ENCODE results near the gene SHCBP1.
"Not testable (repeated sequence)": the region's sequence is repeated elsewhere in the genome, so short reads cannot be mapped to it uniquely, and the experiment has no call there.

Gene SHCBP1

DNA sequence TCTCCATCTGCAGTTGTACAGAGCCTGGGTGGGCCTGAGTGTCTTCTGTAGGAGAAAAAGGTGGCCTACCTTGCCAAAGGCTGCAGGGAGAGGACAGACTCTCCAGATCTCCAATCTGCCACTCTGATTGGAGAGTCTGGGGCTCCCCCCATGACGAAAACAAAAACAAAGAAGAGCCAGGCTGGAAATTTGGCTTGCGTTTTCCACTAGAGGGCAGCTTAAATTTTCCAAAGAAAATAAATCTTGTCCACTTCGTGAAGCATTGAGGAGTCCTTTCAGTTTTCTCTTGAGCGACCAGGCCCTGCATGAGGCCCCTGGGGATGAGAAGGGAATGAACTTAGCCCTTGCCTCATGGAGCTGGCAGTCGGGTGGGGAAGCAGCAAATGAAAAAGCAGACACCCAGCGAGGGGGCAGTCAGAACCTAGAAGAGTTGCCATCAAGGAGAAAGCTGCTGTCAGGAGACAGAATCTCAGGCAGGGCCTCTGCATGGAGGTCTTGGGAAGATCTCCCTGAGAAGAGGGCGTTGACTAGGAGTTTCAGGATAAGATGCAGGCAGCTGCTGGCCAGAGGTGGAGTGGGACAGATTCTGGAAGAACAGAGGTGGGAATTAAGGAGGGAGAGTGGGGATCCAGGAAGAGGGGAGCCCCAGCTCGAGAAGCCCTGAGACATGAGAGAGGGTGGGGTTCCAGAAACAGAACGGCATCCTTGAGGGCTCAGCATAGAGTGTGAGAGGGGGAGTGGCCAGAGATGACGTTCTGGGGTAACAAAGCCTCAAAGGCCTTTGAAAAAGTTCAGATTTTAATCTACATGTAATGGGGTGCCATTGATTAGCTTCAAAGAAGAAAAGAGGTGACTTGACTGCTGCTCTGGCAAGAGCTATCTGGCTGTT, 8.4 kb upstream of the SHCBP1 start:
- Histone ChIP-seq H3K9me2 (replicated peaks; ENCODE audit: control insufficient read depth, low read length) (no peaks in the 10 kb centered on the region), H3K4me3 (ENCODE audit: low read length) (no peak overlapping the region), H3K9me3 (ENCODE audit: control insufficient read depth, insufficient read depth, low read length) (no peaks in the 10 kb centered on the region), H3K27me3 (ENCODE audit: control insufficient read depth, low read length) (no peaks in the 10 kb centered on the region), H3K36me3 (ENCODE audit: control insufficient read depth, low read length) (no peaks in the 10 kb centered on the region), H3K27ac (ENCODE audit: low read depth, low read length) (no peak overlapping the region), H3K79me2 (ENCODE audit: control insufficient read depth, low read length) (no peaks in the 10 kb centered on the region), H3K4me1 (ENCODE audit: control insufficient read depth, low read length) (peaks cover 10% of the 10 kb centered on the region), H3K4me2 (ENCODE audit: low read length) (peak overlapping the region; percentile 17; the same call in 1 of the 2 replicates), H3F3A (ENCODE audit: control insufficient read depth, insufficient read depth) (no peaks in the 10 kb centered on the region), H4K20me1 (ENCODE audit: control insufficient read depth, insufficient read depth, low read depth, low read length) (no peaks in the 10 kb centered on the region)
- no peak for TF ChIP-seq EZH2phosphoT487 (IDR thresholded peaks at IDR 0.05; ENCODE audit: borderline replicate concordance, low read length)
- peak; percentile 60 for TF ChIP-seq CTCF (IDR thresholded peaks at IDR 0.05; ENCODE audit: low read depth, low read length, poor library complexity, severe bottlenecking)

DNA sequence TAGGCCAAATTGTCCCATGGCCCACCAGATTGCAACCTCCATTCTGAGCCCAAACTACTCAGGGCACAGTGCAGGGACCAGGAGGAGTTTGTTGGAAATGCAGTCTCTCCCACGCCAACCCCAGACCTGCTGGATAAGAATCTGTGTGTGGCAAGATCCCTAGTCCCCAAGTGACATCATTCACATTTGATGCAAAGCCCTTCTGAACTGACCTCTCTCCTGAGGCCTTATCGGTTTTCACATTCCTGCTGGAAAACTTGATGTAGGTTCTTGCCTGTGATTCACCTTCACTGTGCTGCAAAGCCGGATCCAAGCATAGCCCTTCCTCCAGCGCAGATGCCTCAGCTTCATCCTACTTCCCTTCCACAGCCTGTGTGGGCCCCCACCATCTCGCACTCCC, 6.6 kb upstream of the SHCBP1 start:
- no peaks in the 10 kb centered on the region for H3K79me2 ChIP-seq (ENCODE audit: control insufficient read depth, low read length)
- H3K27ac ChIP-seq (ENCODE audit: low read depth, low read length) = no peak overlapping the region
- TF ChIP-seq EZH2phosphoT487 (IDR thresholded peaks at IDR 0.05; ENCODE audit: borderline replicate concordance, low read length) = no peak
- no peak for TF ChIP-seq CTCF (IDR thresholded peaks at IDR 0.05; ENCODE audit: low read depth, low read length, poor library complexity, severe bottlenecking)
- H3K4me3 ChIP-seq (ENCODE audit: low read length) = no peak overlapping the region
- no peaks in the 10 kb centered on the region for H3K9me3 ChIP-seq (ENCODE audit: control insufficient read depth, insufficient read depth, low read length)
- no peaks in the 10 kb centered on the region for H3K27me3 ChIP-seq (ENCODE audit: control insufficient read depth, low read length)
- no peaks in the 10 kb centered on the region for H4K20me1 ChIP-seq (ENCODE audit: control insufficient read depth, insufficient read depth, low read depth, low read length)
- H3F3A ChIP-seq (ENCODE audit: control insufficient read depth, insufficient read depth) = no peaks in the 10 kb centered on the region
- H3K9me2 ChIP-seq (replicated peaks; ENCODE audit: control insufficient read depth, low read length) = no peaks in the 10 kb centered on the region
- H3K4me1 ChIP-seq (ENCODE audit: control insufficient read depth, low read length) = peaks cover 10% of the 10 kb centered on the region
- no peak overlapping the region for H3K4me2 ChIP-seq (ENCODE audit: low read length)
- H3K36me3 ChIP-seq (ENCODE audit: control insufficient read depth, low read length) = no peaks in the 10 kb centered on the region

GRCh38 chr16:46626681-46627080, 5.5 kb upstream of the SHCBP1 start:
- peaks cover 20% of the 10 kb centered on the region for H3K4me1 ChIP-seq (ENCODE audit: control insufficient read depth, low read length)
- not testable (repeated sequence) for H3K27ac ChIP-seq (ENCODE audit: low read depth, low read length); H3K4me3 ChIP-seq (ENCODE audit: low read length); H3K36me3 ChIP-seq (ENCODE audit: control insufficient read depth, low read length); H3K79me2 ChIP-seq (ENCODE audit: control insufficient read depth, low read length); H3K4me2 ChIP-seq (ENCODE audit: low read length); H3F3A ChIP-seq (ENCODE audit: control insufficient read depth, insufficient read depth); H4K20me1 ChIP-seq (ENCODE audit: control insufficient read depth, insufficient read depth, low read depth, low read length); H3K27me3 ChIP-seq (ENCODE audit: control insufficient read depth, low read length); H3K9me3 ChIP-seq (ENCODE audit: control insufficient read depth, insufficient read depth, low read length); H3K9me2 ChIP-seq (replicated peaks; ENCODE audit: control insufficient read depth, low read length)

GRCh38 chr16:46624862-46625261, 3.7 kb upstream of the SHCBP1 start:
- not testable (repeated sequence) for H3K9me3 ChIP-seq (ENCODE audit: control insufficient read depth, insufficient read depth, low read length); H3K4me3 ChIP-seq (ENCODE audit: low read length); H3K9me2 ChIP-seq (replicated peaks; ENCODE audit: control insufficient read depth, low read length); H3K27me3 ChIP-seq (ENCODE audit: control insufficient read depth, low read length); H4K20me1 ChIP-seq (ENCODE audit: control insufficient read depth, insufficient read depth, low read depth, low read length); H3K27ac ChIP-seq (ENCODE audit: low read depth, low read length); H3K4me2 ChIP-seq (ENCODE audit: low read length)
- H3K36me3 ChIP-seq (ENCODE audit: control insufficient read depth, low read length) = peaks cover 12% of the 10 kb centered on the region
- peaks cover 12% of the 10 kb centered on the region; the same call in 1 of the 2 replicates for H3F3A ChIP-seq (ENCODE audit: control insufficient read depth, insufficient read depth)
- peaks cover 22% of the 10 kb centered on the region for H3K79me2 ChIP-seq (ENCODE audit: control insufficient read depth, low read length)
- H3K4me1 ChIP-seq (ENCODE audit: control insufficient read depth, low read length) = peaks cover 24% of the 10 kb centered on the region

DNA sequence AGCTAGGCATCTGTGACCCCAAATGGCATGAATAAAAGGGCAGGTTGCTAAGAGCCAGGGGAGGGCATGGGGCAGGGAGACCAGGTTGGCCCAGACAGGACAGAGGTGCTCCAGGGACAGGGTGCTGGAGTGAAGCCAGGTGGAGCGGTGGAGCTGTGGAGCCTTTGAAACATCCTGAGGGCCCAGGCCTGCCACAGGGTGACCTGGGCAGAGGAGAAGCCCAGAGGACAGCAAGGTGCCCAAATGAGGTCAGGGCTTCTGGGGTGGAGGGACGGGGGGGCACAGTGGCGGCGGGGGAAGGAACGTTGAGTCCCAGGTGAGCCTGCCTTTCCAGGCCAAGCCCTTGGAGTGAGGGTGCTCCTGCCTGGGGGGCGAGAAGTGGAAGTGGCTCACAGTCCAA, 2.5 kb upstream of the SHCBP1 start:
- H3K4me3 ChIP-seq (ENCODE audit: low read length); H3K27ac ChIP-seq (ENCODE audit: low read depth, low read length); H3K27me3 ChIP-seq (ENCODE audit: control insufficient read depth, low read length); H3K9me3 ChIP-seq (ENCODE audit: control insufficient read depth, insufficient read depth, low read length); H4K20me1 ChIP-seq (ENCODE audit: control insufficient read depth, insufficient read depth, low read depth, low read length); H3K9me2 ChIP-seq (replicated peaks; ENCODE audit: control insufficient read depth, low read length); H3K4me2 ChIP-seq (ENCODE audit: low read length): not testable (repeated sequence)
- Histone ChIP-seq H3K79me2 (ENCODE audit: control insufficient read depth, low read length) (peaks cover 34% of the 10 kb centered on the region), H3K4me1 (ENCODE audit: control insufficient read depth, low read length) (peaks cover 24% of the 10 kb centered on the region), H3K36me3 (ENCODE audit: control insufficient read depth, low read length) (peaks cover 22% of the 10 kb centered on the region), H3F3A (ENCODE audit: control insufficient read depth, insufficient read depth) (peaks cover 12% of the 10 kb centered on the region; the same call in 1 of the 2 replicates)

DNA sequence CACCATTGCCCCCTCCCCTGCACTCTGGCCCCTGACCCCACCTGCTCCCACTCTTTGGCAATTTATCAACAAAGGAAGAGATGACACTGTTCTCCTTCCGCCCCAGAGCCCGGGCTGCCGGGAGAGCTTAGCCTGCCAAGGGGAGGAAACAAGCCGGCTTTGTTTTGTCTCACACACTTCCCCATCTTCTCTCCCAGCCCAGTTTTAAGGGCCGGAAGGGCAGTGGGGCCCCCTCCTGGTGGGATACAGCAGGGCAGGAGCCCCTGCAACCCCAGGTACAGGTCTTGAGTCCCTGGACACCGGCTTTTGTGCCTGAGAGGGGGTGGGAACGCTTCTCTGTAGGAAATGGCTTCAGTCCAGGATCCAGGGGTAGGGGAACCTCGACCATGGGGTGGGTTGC, 2.1 kb upstream of the SHCBP1 start:
- H3K27ac ChIP-seq (ENCODE audit: low read depth, low read length); H3K9me3 ChIP-seq (ENCODE audit: control insufficient read depth, insufficient read depth, low read length); H3K27me3 ChIP-seq (ENCODE audit: control insufficient read depth, low read length); H3K4me2 ChIP-seq (ENCODE audit: low read length); H3K9me2 ChIP-seq (replicated peaks; ENCODE audit: control insufficient read depth, low read length); H3K4me3 ChIP-seq (ENCODE audit: low read length); H4K20me1 ChIP-seq (ENCODE audit: control insufficient read depth, insufficient read depth, low read depth, low read length): not testable (repeated sequence)
- peaks cover 38% of the 10 kb centered on the region for H3K79me2 ChIP-seq (ENCODE audit: control insufficient read depth, low read length)
- H3F3A ChIP-seq (ENCODE audit: control insufficient read depth, insufficient read depth) = peaks cover 12% of the 10 kb centered on the region; the same call in 1 of the 2 replicates
- peaks cover 26% of the 10 kb centered on the region for H3K36me3 ChIP-seq (ENCODE audit: control insufficient read depth, low read length)
- peaks cover 28% of the 10 kb centered on the region for H3K4me1 ChIP-seq (ENCODE audit: control insufficient read depth, low read length)
